Articular chondrocyte of knee joint (primary cell): ENCODE measurements around the gene CARD14. TPM values are rescaled to one million over a fixed set of nuclear protein-coding genes. Genes with fewer than 3 reads are reported as not detected.

Source experiments
- small RNA-seq: library from RNA; depleted of rRNA; stranded (forward); fragments of <200 nt; gene quantifications from one replicate; pipeline ENCODE3, GENCODE V24; 2012
- total RNA-seq: library from RNA; depleted of rRNA; stranded (reverse); fragments of >200 nt; gene quantifications from 2 replicates; pipeline ENCODE4 v1.2.3, GENCODE V29; 2012

Gene CARD14
- under 0.01 and 0.13 TPM in 2 replicates for total RNA-seq

DNA sequence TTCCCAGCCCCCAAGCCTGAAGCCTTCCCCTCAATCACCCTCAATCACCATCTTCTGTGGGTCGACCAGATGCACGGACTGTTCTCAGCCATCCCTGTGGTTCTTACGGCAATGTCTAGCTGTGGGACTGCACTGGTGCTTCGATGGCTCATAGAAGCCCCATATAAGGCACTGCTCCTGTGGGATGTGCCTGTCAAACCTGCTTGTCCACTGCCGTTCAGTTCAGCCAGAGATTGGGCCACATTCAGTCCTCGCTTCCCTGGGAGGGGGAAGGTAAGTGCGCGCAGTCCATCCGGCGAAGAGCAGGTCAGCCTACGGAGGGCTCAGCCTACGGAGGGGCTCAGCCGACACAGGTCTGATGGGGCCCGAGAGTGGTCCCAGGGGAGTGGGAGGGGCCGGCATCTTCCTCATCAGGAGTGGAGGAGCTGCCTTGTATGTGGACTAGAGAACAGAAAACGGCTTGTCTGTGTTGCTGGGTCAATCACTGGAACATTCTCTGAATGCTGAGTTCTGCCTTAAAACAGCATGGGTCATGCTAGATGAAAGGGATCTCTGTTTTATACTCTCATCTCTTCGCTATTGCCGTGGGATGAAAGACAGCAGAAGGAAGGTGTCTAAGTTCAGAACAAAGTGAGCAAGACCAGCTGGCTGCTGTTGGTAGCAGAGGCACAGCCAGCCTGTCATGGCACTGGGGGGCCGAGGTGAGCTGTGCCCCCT is at the start of gene CARD14:
Gene CARD14, plus strand, starts transcription at position 247 of the 717 bp plus-strand sequence. CDS start 11,409 bp downstream, outside the sequence.

DNA sequence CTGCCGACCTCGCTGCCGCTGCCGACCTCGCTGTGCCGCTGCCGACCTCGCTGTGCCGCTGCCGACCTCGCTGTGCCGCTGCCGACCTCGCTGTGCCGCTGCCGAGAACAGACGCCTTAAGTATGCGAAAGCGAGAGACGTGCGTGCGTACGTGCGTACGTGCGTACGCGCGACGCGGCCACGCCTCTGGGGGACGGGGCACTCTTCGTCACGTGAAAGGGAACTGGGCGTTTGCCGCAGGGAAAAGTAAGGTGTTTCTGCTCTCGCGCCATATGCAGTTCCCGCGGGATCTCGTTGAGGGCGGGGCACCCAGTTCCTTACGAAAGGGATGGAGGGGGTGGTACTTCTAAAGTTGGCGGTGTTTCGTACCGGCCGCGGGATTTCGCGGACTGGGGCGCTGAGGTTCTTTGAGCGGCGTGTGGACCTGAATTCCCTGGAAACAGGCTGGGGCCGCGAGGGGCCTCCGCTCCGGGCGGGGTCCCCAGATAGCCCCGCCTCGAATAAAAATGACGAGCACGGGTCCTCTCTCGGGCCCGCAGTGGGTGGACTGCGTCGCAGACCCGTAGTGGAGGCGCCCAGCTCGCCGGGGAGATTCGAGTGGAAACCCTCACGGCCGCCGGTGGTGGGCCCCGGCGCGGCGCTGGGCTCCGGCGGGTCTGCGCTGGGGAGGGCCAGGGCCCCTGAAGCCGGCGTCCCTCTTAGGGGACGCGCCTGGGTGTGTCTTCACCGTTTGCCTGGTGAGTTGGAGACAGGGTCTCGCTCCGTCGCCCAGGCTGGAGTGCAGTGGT is 22.6 kb upstream of the CARD14 start, which contains the start of gene EIF4A3:
Gene EIF4A3, minus strand, starts transcription at position 94 of the 788 bp plus-strand sequence. CDS start 167 bp downstream, outside the sequence.

DNA sequence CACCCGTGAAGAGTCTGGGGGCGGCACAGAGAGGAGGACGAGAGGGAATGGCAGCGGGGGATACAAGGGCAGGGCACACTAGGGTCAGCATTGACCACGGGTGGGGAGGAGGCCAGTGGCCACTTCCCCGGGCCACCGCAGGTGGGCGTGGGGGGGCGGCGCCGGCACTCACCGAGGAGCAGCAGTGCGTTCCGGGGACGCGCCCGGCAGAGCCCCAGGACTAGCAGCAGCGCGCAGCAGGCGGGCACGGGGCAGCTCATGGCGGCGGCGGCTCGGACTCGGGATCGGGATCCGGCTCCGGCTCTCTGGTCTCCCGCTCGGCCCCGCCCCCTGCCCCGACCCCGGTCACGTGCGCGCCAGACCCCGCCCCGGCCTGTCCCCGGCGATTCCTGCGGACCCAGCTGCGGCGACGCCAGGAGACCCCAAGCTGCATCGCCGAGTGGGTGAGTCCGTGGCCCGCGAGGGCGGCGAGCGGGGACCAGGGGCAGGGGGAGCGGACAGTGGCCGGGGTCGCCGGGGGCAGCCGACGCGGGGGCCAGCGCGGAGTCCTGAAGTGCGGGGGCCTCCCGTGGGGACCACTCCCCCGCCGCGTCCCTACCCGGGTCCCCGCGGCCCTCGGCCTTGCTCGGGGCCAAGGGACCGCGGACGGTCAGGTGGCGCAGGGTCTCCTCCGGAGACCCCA is 50.4 kb downstream of the CARD14 start, which contains the start of the genes SGSH and SLC26A11:
Gene SGSH, minus strand, starts transcription at position 280 of the 682 bp plus-strand sequence. Its CDS starts 20 bp downstream, at position 260.
Gene SLC26A11, plus strand, starts transcription at position 374 of the 682 bp plus-strand sequence. CDS start 1,134 bp downstream, outside the sequence.

Small RNA genes within 50 kb of the gene (small RNA-seq; reads per million reads assigned to genes)
- not detected for gene AC087741.2

Other genes starting within 250 kb of the CARD14 start
- 23.9 and 29.1 TPM in 2 replicates for gene TBC1D16, start 134.2 kb upstream of the CARD14 start, total RNA-seq
- 2.7 and 3.4 TPM in 2 replicates for gene CCDC40, start 133.4 kb upstream of the CARD14 start, total RNA-seq
- gene GAA, start 68.4 kb upstream of the CARD14 start, total RNA-seq, result 49.8 and 53.2 TPM in 2 replicates
- gene EIF4A3, start 22.9 kb upstream of the CARD14 start, total RNA-seq, result 60.7 and 64.6 TPM in 2 replicates
- gene SGSH, start 50.3 kb downstream of the CARD14 start, total RNA-seq, result 21.6 and 32.3 TPM in 2 replicates
- 11.5 and 15.9 TPM in 2 replicates for gene SLC26A11, start 50.4 kb downstream of the CARD14 start, total RNA-seq
- gene RNF213, start 90.8 kb downstream of the CARD14 start, total RNA-seq, result 144 and 152 TPM in 2 replicates
- 15.2 and 17.3 TPM in 2 replicates for gene ENDOV, start 245.1 kb downstream of the CARD14 start, total RNA-seq